AG10803 (cell line): ENCODE data around the gene ATP13A5.

Source experiments
- DNase-seq: peaks from one replicate; pipeline ENCODE4 v3.0.0; 2010; ENCODE audit warnings: low read depth
- H3K4me3 ChIP-seq: 2 replicates; pipeline ENCODE4 v1.5.1; 2011; ENCODE audit warnings: mild to moderate bottlenecking, low read length, control low read depth
- CTCF ChIP-seq: conservative IDR thresholded peaks from 2 replicates; pipeline ENCODE4 v1.5.1; 2011; ENCODE audit warnings: mild to moderate bottlenecking, low read length, control low read depth, inconsistent platforms

ATP13A5 gene

DNA sequence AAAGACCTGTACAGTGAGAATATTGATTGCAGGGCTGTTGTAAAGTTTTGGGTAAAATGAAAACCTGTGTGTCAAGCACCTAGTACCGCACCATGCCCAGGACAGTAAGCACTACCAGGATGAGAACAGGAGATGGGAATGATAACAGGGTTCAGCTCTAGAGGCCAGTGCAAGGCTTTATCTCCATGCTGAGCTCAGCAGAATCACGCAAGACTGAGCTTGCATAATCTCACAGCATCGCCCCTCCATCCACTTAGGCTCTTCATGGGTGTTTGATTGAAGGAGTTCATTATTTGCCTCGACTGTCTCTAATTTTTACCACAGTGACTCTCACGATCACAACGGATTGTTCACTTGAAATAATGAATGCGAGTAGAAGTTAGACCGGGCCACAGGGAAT lies 2.9 kb downstream of the ATP13A5 start:
- H3K4me3 ChIP-seq: no peak overlapping the region
- TF ChIP-seq CTCF: no peak
- DNase-seq: no peak

DNA sequence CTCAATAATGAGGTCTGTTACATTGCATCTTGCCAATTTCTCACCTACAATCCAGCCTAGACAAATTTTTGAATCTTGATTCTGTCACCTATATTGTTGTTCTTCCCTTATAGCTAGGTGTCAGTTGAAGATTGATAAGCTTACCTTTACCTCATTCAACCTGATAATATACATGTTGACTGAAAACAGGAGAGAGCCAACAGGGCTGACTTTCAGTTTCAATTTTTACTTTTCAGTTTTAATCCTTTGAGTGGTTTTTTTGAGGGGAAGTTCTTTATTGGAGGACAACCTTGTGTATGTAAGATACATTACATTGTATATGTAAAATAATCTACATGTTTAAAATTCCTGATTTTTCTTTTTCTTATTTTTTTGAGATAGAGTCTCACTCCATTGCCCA lies 5.8 kb downstream of the ATP13A5 start:
- no peak for TF ChIP-seq CTCF

GRCh38 chr3:193367868-193368267 lies 10.7 kb downstream of the ATP13A5 start:
- no peak overlapping the region for H3K4me3 ChIP-seq
- TF ChIP-seq CTCF: no peak

More for the DNA sequence above, 5.8 kb downstream of the ATP13A5 start:
- H3K4me3 ChIP-seq: no peak overlapping the region
- DNase-seq: no peak

DNA sequence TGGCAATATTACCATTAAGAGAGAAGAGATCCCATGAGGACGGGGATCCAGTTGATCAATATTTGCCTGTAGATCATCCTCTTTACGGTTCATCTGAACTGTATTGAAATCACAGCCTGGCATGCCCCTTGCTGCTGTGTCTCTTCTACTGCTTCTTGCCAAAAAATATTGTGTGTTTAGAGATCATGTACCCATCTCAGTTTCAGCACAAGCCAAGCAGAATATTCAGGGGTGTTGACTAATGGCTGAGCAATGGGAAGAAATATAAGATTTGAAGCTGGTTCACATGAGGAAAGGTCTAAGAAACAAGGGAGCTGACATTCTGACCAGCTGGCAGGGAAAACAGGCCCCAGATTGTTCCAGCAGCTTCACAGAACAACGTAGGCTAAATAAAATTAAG lies 21.3 kb downstream of the ATP13A5 start:
- DNase-seq: no peak
- no peak overlapping the region for H3K4me3 ChIP-seq
- no peak for TF ChIP-seq CTCF

More at GRCh38 chr3:193367868-193368267, 10.7 kb downstream of the ATP13A5 start:
- DNase-seq: no peak

- no peak for TF ChIP-seq CTCF
- DNase-seq: no peak
- H3K4me3 ChIP-seq: no peak overlapping the region
Observed at GRCh38 chr3:193354423-193354822, 24.1 kb downstream of the ATP13A5 start.

GRCh38 chr3:193350744-193351143 lies 27.8 kb downstream of the ATP13A5 start:
- DNase-seq: no peak
- TF ChIP-seq CTCF: no peak
- H3K4me3 ChIP-seq: no peak overlapping the region

DNA sequence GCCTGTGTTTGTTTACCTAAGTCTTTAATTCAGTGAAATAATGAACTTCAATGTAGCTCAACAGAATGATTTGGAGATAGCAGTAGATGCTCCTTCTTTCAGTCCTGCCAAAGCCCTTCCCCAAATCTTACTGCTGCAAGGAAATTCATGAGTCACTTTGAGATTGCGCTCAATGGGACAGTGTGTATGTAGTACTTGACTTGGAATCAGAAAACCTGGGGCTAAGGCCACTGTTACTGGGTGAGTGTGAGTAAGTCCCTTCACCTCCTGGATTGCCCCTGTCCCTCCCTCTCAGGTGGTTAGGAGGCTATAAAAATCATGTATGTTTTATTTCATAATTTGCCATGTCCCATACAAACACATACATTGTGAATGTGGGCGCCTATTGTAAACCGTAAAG lies 29.9 kb downstream of the ATP13A5 start:
- TF ChIP-seq CTCF: no peak
- no peak overlapping the region for H3K4me3 ChIP-seq
- no peak for DNase-seq
